HL-60 (cell line): Measurements from ENCODE around the gene TFF3.

Experiments
- GABPA ChIP-seq: IDR thresholded peaks from 2 replicates; pipeline ENCODE4 v1.6.1; 2012; ENCODE audit warnings: low read depth
- POLR2AphosphoS5 ChIP-seq: IDR thresholded peaks from 2 replicates; pipeline ENCODE4 v1.6.1; 2012; ENCODE audit warnings: low read depth
- TF ChIP-seq, protein P1 (sequence below): IDR thresholded peaks from one replicate; pipeline ENCODE4 v1.5.1; 2011; ENCODE audit warnings: low read length, control low read depth, inconsistent platforms; ENCODE audit not compliant: insufficient read depth

DNA sequence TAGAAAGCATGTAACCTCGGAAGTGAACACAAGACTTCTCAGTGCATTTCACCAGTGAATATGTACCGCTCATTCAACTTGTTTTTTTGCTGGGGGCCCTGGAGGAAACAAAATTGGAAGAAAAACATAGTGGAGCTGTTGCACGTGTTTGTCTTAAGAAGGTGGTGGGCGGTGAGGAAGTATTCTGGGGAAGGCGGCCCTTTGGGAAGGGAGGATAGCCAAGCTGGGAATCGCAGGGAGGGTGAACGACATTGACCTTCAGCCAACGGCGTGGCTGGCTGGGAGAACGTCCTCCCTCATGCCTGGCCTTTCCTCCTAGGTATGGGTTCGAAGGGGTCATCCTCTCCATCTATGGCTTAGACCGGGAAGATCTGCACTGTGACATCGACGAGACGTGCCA, 19.4 kb downstream of the TFF3 start:
- TF ChIP-seq, protein P1, sequence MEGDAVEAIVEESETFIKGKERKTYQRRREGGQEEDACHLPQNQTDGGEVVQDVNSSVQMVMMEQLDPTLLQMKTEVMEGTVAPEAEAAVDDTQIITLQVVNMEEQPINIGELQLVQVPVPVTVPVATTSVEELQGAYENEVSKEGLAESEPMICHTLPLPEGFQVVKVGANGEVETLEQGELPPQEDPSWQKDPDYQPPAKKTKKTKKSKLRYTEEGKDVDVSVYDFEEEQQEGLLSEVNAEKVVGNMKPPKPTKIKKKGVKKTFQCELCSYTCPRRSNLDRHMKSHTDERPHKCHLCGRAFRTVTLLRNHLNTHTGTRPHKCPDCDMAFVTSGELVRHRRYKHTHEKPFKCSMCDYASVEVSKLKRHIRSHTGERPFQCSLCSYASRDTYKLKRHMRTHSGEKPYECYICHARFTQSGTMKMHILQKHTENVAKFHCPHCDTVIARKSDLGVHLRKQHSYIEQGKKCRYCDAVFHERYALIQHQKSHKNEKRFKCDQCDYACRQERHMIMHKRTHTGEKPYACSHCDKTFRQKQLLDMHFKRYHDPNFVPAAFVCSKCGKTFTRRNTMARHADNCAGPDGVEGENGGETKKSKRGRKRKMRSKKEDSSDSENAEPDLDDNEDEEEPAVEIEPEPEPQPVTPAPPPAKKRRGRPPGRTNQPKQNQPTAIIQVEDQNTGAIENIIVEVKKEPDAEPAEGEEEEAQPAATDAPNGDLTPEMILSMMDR = no peak
- TF ChIP-seq GABPA = no peak
- TF ChIP-seq POLR2AphosphoS5 = no peak
